Stimulated activated CD8-positive, alpha-beta memory T cell treated with anti-CD3 and anti-CD28 coated beads, Interleukin-12 subunit alpha, Interleukin-12 subunit beta, amount 100 ng/mL, for 24 hours (primary cell): Measurements from ENCODE around the gene CRBN.

Source experiments
- DNase-seq: peaks from one replicate; pipeline ENCODE4 v3.0.0-alpha.2; 2020; ENCODE audit errors: extremely low read depth

Gene CRBN

GRCh38 chr3:3110299-3110630 lies 69.2 kb downstream of the CRBN start, which contains the start of gene IL5RA:
IL5RA (minus strand) TSS chr3:3110374; CDS start chr3:3104984, 5,390 bp downstream.
- DNase-seq: no peak

GRCh38 chr3:3109407-3110298 lies 69.8 kb downstream of the CRBN start:
- DNase-seq: no peak

GRCh38 chr3:3107858-3108257 lies 71.6 kb downstream of the CRBN start:
- no peak for DNase-seq

GRCh38 chr3:3107181-3107580 lies 72.3 kb downstream of the CRBN start:
- no peak for DNase-seq

- no peak for DNase-seq
Measured at GRCh38 chr3:3105815-3106214, 73.7 kb downstream of the CRBN start.

- DNase-seq: no peak
Measured at GRCh38 chr3:3105246-3105645, 74.2 kb downstream of the CRBN start.

- DNase-seq: no peak
Measured at GRCh38 chr3:3102751-3103150, 76.7 kb downstream of the CRBN start.

GRCh38 chr3:3101660-3102458 lies 77.6 kb downstream of the CRBN start:
- DNase-seq: no peak
